SK-N-SH treated with all-trans-retinoic acid at 6 μM for 48 hours (cell line): ENCODE data around the gene TEP1.

Source experiments
- ATAC-seq: fragments of 200-7000 bp; cut with Tn5 transposase; 3 replicates; pipeline ENCODE4 v1.9.1; 2020; ENCODE audit warnings: mild to moderate bottlenecking, moderate library complexity
- ARNTL ChIP-seq: fragments of 450-650 bp; formaldehyde crosslinking; IDR thresholded peaks from 2 replicates; pipeline ENCODE4 v1.5.0; 2020; ENCODE audit warnings: low read depth, mild to moderate bottlenecking, moderate library complexity, borderline replicate concordance
- BACH2 ChIP-seq: fragments of 250-450 bp; sonication (Bioruptor Pico); IDR thresholded peaks from 2 replicates; pipeline ENCODE4 v1.9.0; 2021; ENCODE audit warnings: mild to moderate bottlenecking, borderline replicate concordance
- CREB5 ChIP-seq: fragments of 250-450 bp; sonication (Bioruptor Pico); IDR thresholded peaks from 2 replicates; pipeline ENCODE4 v1.5.1; 2020; ENCODE audit warnings: low read depth, mild to moderate bottlenecking, moderate library complexity
- CSDC2 ChIP-seq: fragments of 250-450 bp; sonication (Bioruptor Pico); IDR thresholded peaks from 2 replicates; pipeline ENCODE4 v1.5.0; 2020; ENCODE audit warnings: mild to moderate bottlenecking, moderate library complexity
- CSRNP3 ChIP-seq: fragments of 250-450 bp; sonication (Bioruptor Pico); IDR thresholded peaks from 2 replicates; pipeline ENCODE4 v1.5.1; 2021; ENCODE audit warnings: mild to moderate bottlenecking, moderate library complexity
- ESRRG ChIP-seq: fragments of 250-450 bp; sonication (Bioruptor Pico); IDR thresholded peaks from 2 replicates; pipeline ENCODE4 v1.6.1; 2021; ENCODE audit warnings: mild to moderate bottlenecking
- GLIS3 ChIP-seq: fragments of 250-450 bp; sonication (Bioruptor Pico); IDR thresholded peaks from 2 replicates; pipeline ENCODE4 v1.5.0; 2020; ENCODE audit warnings: mild to moderate bottlenecking, moderate library complexity
- ISL1 ChIP-seq: fragments of 250-450 bp; sonication (Bioruptor Pico); IDR thresholded peaks from 2 replicates; pipeline ENCODE4 v2.1.2; 2022; ENCODE audit warnings: mild to moderate bottlenecking, moderate library complexity
- OSR1 ChIP-seq: fragments of 250-450 bp; sonication (Bioruptor Pico); IDR thresholded peaks from 2 replicates; pipeline ENCODE4 v1.8.0; 2022; ENCODE audit warnings: moderate library complexity, mild to moderate bottlenecking, inconsistent platforms
- PATZ1 ChIP-seq: fragments of 250-450 bp; sonication (Bioruptor Pico); IDR thresholded peaks from 2 replicates; pipeline ENCODE4 v1.8.0; 2020; ENCODE audit warnings: mild to moderate bottlenecking, moderate library complexity, borderline replicate concordance
- POU6F1 ChIP-seq: fragments of 250-450 bp; sonication (Bioruptor Pico); IDR thresholded peaks from 2 replicates; pipeline ENCODE4 v1.8.0; 2021; ENCODE audit warnings: low read depth, mild to moderate bottlenecking, moderate library complexity, borderline replicate concordance
- PPARA ChIP-seq: fragments of 250-450 bp; sonication (Bioruptor Pico); IDR thresholded peaks from 2 replicates; pipeline ENCODE4 v1.5.0; 2020; ENCODE audit warnings: mild to moderate bottlenecking, borderline replicate concordance
- RARB ChIP-seq: fragments of 250-450 bp; sonication (Bioruptor Pico); IDR thresholded peaks from 2 replicates; pipeline ENCODE4 v1.8.0; 2021; ENCODE audit warnings: mild to moderate bottlenecking, moderate library complexity
- SNAI2 ChIP-seq: fragments of 250-450 bp; sonication (Bioruptor Pico); IDR thresholded peaks from 2 replicates; pipeline ENCODE4 v1.5.0; 2020; ENCODE audit warnings: mild to moderate bottlenecking, moderate library complexity
- TCF4 ChIP-seq: fragments of 250-450 bp; sonication (Bioruptor Pico); IDR thresholded peaks from 2 replicates; pipeline ENCODE4 v1.8.0; 2021; ENCODE audit warnings: mild to moderate bottlenecking, moderate library complexity, borderline replicate concordance
- TOX ChIP-seq: fragments of 250-450 bp; sonication (Bioruptor Pico); IDR thresholded peaks from 2 replicates; pipeline ENCODE4 v1.8.0; 2021; ENCODE audit warnings: mild to moderate bottlenecking, moderate library complexity, borderline replicate concordance
- TSHZ2 ChIP-seq: fragments of 250-450 bp; sonication (Bioruptor Pico); IDR thresholded peaks from 2 replicates; pipeline ENCODE4 v1.5.0; 2020; ENCODE audit warnings: mild to moderate bottlenecking, moderate library complexity
- ZFP3 ChIP-seq: fragments of 250-450 bp; sonication (Bioruptor Pico); IDR thresholded peaks from 2 replicates; pipeline ENCODE4 v1.5.0; 2020; ENCODE audit warnings: mild to moderate bottlenecking, moderate library complexity
- ZFP30 ChIP-seq: fragments of 450-650 bp; formaldehyde crosslinking; IDR thresholded peaks from 2 replicates; pipeline ENCODE4 v1.5.0; 2022; ENCODE audit warnings: mild to moderate bottlenecking, moderate library complexity
- ZNF70 ChIP-seq: fragments of 450-650 bp; formaldehyde crosslinking; IDR thresholded peaks from 2 replicates; pipeline ENCODE4 v1.5.0; 2020; ENCODE audit warnings: mild to moderate bottlenecking, moderate library complexity

TEP1 gene

GRCh38 chr14:20428802-20429201, 15.5 kb upstream of the TEP1 start:
- peak; percentile 39; the same call in 1 of the 3 replicates for ATAC-seq
- TF ChIP-seq RARB (CRISPR knock-in tag) = no peak
- no peak for TF ChIP-seq BACH2 (CRISPR knock-in tag)
- no peak for TF ChIP-seq ZFP30 (CRISPR knock-in tag)
- no peak for TF ChIP-seq ZNF70 (CRISPR knock-in tag)
- no peak for TF ChIP-seq POU6F1
- TF ChIP-seq TSHZ2 (CRISPR knock-in tag) = no peak
- TF ChIP-seq ESRRG (CRISPR knock-in tag) = no peak
- no peak for TF ChIP-seq CSDC2 (CRISPR knock-in tag)
- no peak for TF ChIP-seq PATZ1 (CRISPR knock-in tag)
- no peak for TF ChIP-seq OSR1 (CRISPR knock-in tag)
- no peak for TF ChIP-seq TCF4 (CRISPR knock-in tag)
- TF ChIP-seq ISL1 = no peak
- TF ChIP-seq ZFP3 = no peak

GRCh38 chr14:20428010-20428365, 14.7 kb upstream of the TEP1 start:
- TF ChIP-seq TSHZ2 (CRISPR knock-in tag) (no peak), OSR1 (CRISPR knock-in tag) (no peak), ARNTL (CRISPR knock-in tag) (no peak), PPARA (CRISPR knock-in tag) (no peak), SNAI2 (CRISPR knock-in tag) (no peak), ZFP30 (CRISPR knock-in tag) (no peak), GLIS3 (CRISPR knock-in tag) (no peak), ZFP3 (no peak), RARB (CRISPR knock-in tag) (no peak), TOX (no peak), ZNF70 (CRISPR knock-in tag) (no peak), CSRNP3 (CRISPR knock-in tag) (no peak)
- ATAC-seq = no peak

- ATAC-seq = peak; percentile 90
- TF ChIP-seq CSDC2 (CRISPR knock-in tag) (no peak), ARNTL (CRISPR knock-in tag) (no peak), CREB5 (CRISPR knock-in tag) (no peak), SNAI2 (CRISPR knock-in tag) (no peak)
These were observed 14.1 kb upstream of the TEP1 start for GRCh38 chr14:20427231-20428009.
